ENCODE results near the gene TEX2. TPM values are rescaled to one million over a fixed set of nuclear protein-coding genes. Genes with fewer than 3 reads are reported as not detected.

Gene TEX2
- total RNA-seq, 6 experiments from 2014 or later = 29.1 to 46.6 (median 33.7) TPM

GRCh38 chr17:64165347-64165746 is 97.7 kb downstream of the TEX2 start:
- DNase-seq (no peak), ATAC-seq (no peak)
- no peaks in the 10 kb centered on the region for H3K9me3 ChIP-seq
- H3K4me3 ChIP-seq = no peak overlapping the region
- intact Hi-C loops (cut with DNase I) = loop anchor here in 1 of 2 donors (10.0 kb wide), 1 partner anchor 119 kb away; no protein-coding TSS in a partner anchor
- no peak overlapping the region for H3K27ac ChIP-seq
- H3K27me3 ChIP-seq = no peaks in the 10 kb centered on the region
- no peaks in the 10 kb centered on the region for H3K4me1 ChIP-seq
- peaks cover 0 to 2% (median 0%) of the 10 kb centered on the region in 4 donors for H3K36me3 ChIP-seq
- TF ChIP-seq POLR2A (IDR thresholded peaks at IDR 0.05) = no peak
- no peak for TF ChIP-seq CTCF (IDR thresholded peaks at IDR 0.05)
- WGBS (ENCODE audit: insufficient coverage, low coverage, low lambda C conversion rate, missing lambda C conversion rate) = 97% methylated on average over 3 of the region's 4 CpGs

GRCh38 chr17:64164596-64165285 is 98.3 kb downstream of the TEX2 start:
- DNase-seq (no peak), ATAC-seq (no peak)
- 84% methylated on average over 5 of the region's 6 CpGs for WGBS (ENCODE audit: insufficient coverage, low coverage, low lambda C conversion rate, missing lambda C conversion rate)
- TF ChIP-seq CTCF (IDR thresholded peaks at IDR 0.05) (no peak), POLR2A (IDR thresholded peaks at IDR 0.05) (no peak)
- Histone ChIP-seq H3K27ac (no peak overlapping the region), H3K9me3 (no peaks in the 10 kb centered on the region), H3K27me3 (no peaks in the 10 kb centered on the region), H3K4me1 (no peaks in the 10 kb centered on the region), H3K36me3 (peaks cover 0 to 2% (median 0%) of the 10 kb centered on the region in 4 donors), H3K4me3 (no peak overlapping the region)
- intact Hi-C loops (cut with DNase I) = loop anchor here in 1 of 2 donors (10.0 kb wide), 1 partner anchor 120 kb away; no protein-coding TSS in a partner anchor

GRCh38 chr17:64163468-64163867 is 99.6 kb downstream of the TEX2 start:
- WGBS (ENCODE audit: insufficient coverage, low coverage, low lambda C conversion rate, missing lambda C conversion rate) = 97% methylated on average over 6 of the region's 6 CpGs
- TF ChIP-seq CTCF (IDR thresholded peaks at IDR 0.05) = no peak
- DNase-seq = no peak
- Histone ChIP-seq H3K36me3 (peaks cover 0 to 2% (median 0%) of the 10 kb centered on the region in 4 donors), H3K27ac (no peak overlapping the region), H3K4me3 (no peak overlapping the region), H3K27me3 (no peaks in the 10 kb centered on the region), H3K9me3 (no peaks in the 10 kb centered on the region), H3K4me1 (no peaks in the 10 kb centered on the region)
- intact Hi-C loops (cut with DNase I) = loop anchor here in 1 of 2 donors (10.0 kb wide), 1 partner anchor 121 kb away; no protein-coding TSS in a partner anchor
- no peak for ATAC-seq

GRCh38 chr17:64162554-64162953 is 100.5 kb downstream of the TEX2 start:
- intact Hi-C loops (cut with DNase I) = loop anchor here in 1 of 2 donors (10.0 kb wide), 1 partner anchor 122 kb away; no protein-coding TSS in a partner anchor
- no peak overlapping the region for H3K27ac ChIP-seq
- no peak for TF ChIP-seq POLR2A (IDR thresholded peaks at IDR 0.05)
- no peak for TF ChIP-seq CTCF (IDR thresholded peaks at IDR 0.05)

More at GRCh38 chr17:64162554-64162953, 100.5 kb downstream of the TEX2 start:
- ATAC-seq (no peak), DNase-seq (no peak)
- Histone ChIP-seq H3K4me3 (no peak overlapping the region), H3K9me3 (no peaks in the 10 kb centered on the region), H3K36me3 (peaks cover 0 to 2% (median 0%) of the 10 kb centered on the region in 4 donors), H3K4me1 (peaks cover 0 to 7% (median 0%) of the 10 kb centered on the region in 4 donors), H3K27me3 (no peaks in the 10 kb centered on the region)
- WGBS (ENCODE audit: insufficient coverage, low coverage, low lambda C conversion rate, missing lambda C conversion rate) = 56% methylated on average over 2 of the region's 2 CpGs
